ENCODE measurements around the gene PBX3. TPM values are rescaled to one million over a fixed set of nuclear protein-coding genes. Genes with fewer than 3 reads are reported as not detected.

The PBX3 gene
- total RNA-seq, 4 donors from 2014 or later: 14.1 to 31.1 (median 21.6) TPM

DNA sequence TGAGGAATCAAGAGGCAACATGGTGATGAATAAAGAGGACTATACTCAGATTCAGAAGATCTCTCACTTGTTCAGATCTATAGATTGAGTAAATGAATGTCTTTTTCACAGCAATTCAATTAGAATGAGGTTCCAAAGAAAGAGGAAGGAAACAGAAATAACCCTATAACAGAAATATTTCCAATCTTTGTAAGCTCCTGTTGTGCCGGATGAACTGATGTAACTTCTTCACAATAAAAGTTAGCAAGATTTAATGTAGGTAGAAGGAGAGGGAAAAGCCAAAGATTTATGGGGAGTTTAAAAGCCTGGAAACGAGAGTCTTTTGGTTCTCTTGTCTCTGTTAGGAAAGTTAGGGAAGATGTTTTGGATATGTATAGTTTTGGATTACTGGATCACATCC lies 92.1 kb downstream of the PBX3 start:
- 66 to 82% methylated on average over 2 of the region's 2 CpGs for WGBS, 2 donors
- intact Hi-C loops (cut with DNase I; ENCODE audit: low total_unique reads): no loop called here
- DNase-seq (ENCODE audit: low spot score in 2 of 2): no peak
- no peak overlapping the region for H3K4me3 ChIP-seq (ENCODE audit: low read depth, poor library complexity, severe bottlenecking)
- TF ChIP-seq, protein P1, sequence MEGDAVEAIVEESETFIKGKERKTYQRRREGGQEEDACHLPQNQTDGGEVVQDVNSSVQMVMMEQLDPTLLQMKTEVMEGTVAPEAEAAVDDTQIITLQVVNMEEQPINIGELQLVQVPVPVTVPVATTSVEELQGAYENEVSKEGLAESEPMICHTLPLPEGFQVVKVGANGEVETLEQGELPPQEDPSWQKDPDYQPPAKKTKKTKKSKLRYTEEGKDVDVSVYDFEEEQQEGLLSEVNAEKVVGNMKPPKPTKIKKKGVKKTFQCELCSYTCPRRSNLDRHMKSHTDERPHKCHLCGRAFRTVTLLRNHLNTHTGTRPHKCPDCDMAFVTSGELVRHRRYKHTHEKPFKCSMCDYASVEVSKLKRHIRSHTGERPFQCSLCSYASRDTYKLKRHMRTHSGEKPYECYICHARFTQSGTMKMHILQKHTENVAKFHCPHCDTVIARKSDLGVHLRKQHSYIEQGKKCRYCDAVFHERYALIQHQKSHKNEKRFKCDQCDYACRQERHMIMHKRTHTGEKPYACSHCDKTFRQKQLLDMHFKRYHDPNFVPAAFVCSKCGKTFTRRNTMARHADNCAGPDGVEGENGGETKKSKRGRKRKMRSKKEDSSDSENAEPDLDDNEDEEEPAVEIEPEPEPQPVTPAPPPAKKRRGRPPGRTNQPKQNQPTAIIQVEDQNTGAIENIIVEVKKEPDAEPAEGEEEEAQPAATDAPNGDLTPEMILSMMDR (IDR thresholded peaks at IDR 0.05): no peak
- TF ChIP-seq POLR2A (IDR thresholded peaks at IDR 0.05): no peak

DNA sequence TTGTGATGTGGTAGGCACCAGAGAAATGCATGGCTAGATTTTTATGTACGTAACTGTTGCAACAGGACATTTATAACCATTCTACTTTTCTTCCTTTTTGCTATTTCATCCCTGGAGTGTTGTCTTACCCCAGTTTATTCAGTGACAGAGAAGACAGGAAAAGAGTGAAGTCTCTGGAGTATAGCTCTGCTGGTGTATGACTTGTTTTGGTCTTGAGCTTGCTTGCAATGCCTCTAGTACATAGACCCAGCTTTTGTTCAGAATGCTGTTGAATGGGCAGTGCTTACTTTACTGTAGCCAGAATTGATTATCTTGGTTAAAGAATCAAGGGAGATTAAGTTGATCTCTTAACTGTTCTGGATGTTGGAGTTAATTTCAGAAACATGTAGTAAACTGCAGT lies 94.3 kb downstream of the PBX3 start:
- 84 to 90% methylated on average over 1 of the region's 1 CpG for WGBS, 2 donors

DNA sequence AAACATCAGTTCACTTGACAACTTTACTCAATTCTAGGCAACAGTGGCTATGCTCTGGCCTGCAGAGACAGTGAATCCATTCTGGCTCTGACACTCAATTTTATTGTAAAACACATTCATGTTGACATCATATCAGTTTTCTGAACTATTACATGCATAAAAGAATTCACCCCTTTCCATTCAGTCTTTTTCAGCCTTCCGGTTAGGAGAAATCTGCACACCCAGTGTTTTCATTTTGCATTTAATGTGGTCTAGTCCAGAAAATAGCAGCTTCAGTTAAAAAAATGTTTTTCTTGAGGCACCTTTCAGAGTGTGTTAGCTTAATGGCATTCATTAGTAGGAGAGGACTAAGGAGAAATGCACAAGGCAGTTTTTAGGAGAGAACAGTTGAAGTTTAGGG lies 95.1 kb downstream of the PBX3 start:
- no peak for TF ChIP-seq POLR2A (IDR thresholded peaks at IDR 0.05)
- TF ChIP-seq, protein P1 (IDR thresholded peaks at IDR 0.05): no peak
- no peak for DNase-seq (ENCODE audit: low spot score in 2 of 2)
- no peak overlapping the region for H3K4me3 ChIP-seq (ENCODE audit: low read depth, poor library complexity, severe bottlenecking)
- intact Hi-C loops (cut with DNase I; ENCODE audit: low total_unique reads): no loop called here
- WGBS, 2 donors: 78 to 95% methylated on average over 1 of the region's 1 CpG

More for the DNA sequence above, 94.3 kb downstream of the PBX3 start:
- H3K4me3 ChIP-seq (ENCODE audit: low read depth, poor library complexity, severe bottlenecking): no peak overlapping the region
- TF ChIP-seq, protein P1 (IDR thresholded peaks at IDR 0.05): no peak
- TF ChIP-seq POLR2A (IDR thresholded peaks at IDR 0.05): no peak
- no peak for DNase-seq (ENCODE audit: low spot score in 2 of 2)
- intact Hi-C loops (cut with DNase I; ENCODE audit: low total_unique reads): no loop called here

DNA sequence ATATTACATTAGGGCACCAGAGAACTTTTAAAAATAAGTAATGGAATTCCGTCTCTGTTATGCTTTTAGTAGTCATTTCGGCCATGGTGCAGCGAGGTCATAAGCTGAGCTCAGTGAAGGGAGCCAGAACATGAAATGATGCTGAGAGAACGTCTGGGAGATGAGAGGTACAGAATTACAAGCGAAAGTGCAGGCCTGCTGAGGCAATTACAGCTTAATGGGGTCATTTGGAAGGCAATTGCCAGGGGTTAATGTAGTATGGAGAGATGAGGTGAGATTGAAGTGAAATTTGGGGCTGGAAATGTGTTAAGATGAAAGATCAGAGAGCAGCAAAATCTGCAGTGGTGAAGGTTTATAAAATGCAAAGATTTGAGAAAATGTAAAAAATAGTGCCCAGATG lies 96.5 kb downstream of the PBX3 start:
- TF ChIP-seq, protein P1 (IDR thresholded peaks at IDR 0.05): no peak
- TF ChIP-seq POLR2A (IDR thresholded peaks at IDR 0.05): no peak
- WGBS, 2 donors: 77 to 82% methylated on average over 5 of the region's 5 CpGs
- intact Hi-C loops (cut with DNase I; ENCODE audit: low total_unique reads): no loop called here
- DNase-seq (ENCODE audit: low spot score in 2 of 2): no peak
- no peak overlapping the region for H3K4me3 ChIP-seq (ENCODE audit: low read depth, poor library complexity, severe bottlenecking)

DNA sequence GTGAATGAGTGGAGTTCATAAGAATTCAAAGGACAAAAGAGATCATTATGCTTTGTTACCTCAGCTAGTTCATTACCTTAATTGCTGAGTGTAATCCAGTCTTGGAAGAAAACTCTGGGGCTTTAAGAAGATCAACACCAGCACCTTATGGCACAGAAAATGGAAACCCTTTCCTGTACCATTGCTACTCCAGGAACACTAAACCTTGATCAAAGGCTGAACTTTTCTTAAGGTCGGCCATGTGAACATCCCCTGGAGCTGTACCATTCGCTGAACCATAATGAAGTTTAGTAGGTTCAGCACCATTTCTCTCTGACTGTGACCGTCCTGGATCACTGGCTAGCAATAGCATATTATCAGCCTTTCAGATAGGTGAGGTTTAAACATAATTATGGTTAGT lies 97.4 kb downstream of the PBX3 start:
- no peak for DNase-seq (ENCODE audit: low spot score in 2 of 2)
- intact Hi-C loops (cut with DNase I; ENCODE audit: low total_unique reads): no loop called here
- TF ChIP-seq, protein P1 (IDR thresholded peaks at IDR 0.05): no peak
- TF ChIP-seq POLR2A (IDR thresholded peaks at IDR 0.05): no peak
- H3K4me3 ChIP-seq (ENCODE audit: low read depth, poor library complexity, severe bottlenecking): no peak overlapping the region
- 84 to 86% methylated on average over 3 of the region's 3 CpGs for WGBS, 2 donors

DNA sequence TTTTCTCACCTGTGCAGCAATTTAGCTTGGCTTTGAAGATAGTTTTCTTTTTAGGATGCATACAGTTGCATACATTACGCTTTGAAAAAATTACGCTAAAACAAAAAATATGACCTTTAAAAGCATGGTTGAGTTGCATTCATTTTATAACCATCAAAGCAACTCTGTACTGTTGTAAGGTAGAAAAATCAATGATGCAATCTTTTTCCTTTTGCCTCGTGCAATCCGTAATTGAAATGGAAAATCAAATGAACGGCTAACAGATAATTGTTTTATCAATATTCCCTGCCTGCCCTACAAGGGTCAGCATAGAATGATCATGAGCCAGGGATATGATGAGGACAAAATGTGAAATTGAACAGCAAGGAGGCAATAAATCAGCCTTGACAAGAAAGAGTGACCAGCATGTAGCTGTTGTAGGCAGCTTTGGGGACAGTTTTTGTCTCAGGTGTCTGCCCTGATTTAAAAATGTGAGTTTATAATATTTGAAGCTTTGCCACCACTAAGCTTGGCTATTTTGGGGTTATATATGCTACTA lies 98.2 kb downstream of the PBX3 start:
- WGBS, 2 donors: 89 to 91% methylated on average over 5 of the region's 5 CpGs
- intact Hi-C loops (cut with DNase I; ENCODE audit: low total_unique reads): no loop called here
- TF ChIP-seq, protein P1 (IDR thresholded peaks at IDR 0.05): no peak
- no peak for TF ChIP-seq POLR2A (IDR thresholded peaks at IDR 0.05)
- DNase-seq (ENCODE audit: low spot score in 2 of 2): no peak
- no peak overlapping the region for H3K4me3 ChIP-seq (ENCODE audit: low read depth, poor library complexity, severe bottlenecking)

Data from lower leg skin (tissue), 4 donors.